Measurements from ENCODE around the gene ANLN.

ANLN gene

DNA sequence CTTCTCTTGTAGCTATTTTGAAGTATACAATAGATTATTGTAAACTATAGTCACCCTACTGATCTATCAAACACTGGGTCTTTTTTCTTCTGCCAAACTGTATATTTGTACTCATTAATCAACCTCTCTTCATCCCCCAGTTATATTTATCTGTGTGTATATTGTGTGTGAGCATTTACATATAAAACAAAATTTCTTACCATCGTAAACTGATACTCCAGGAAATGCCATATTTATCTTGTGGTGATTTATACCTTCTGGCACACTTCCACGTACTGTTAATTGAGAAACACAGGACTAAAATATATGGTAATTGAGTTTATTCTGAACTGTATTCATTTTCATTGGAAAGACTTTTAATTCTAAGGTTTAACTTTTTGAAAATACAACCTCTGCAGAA, 18.9 kb downstream of the ANLN start:
- DNase-seq (ENCODE audit: low read depth): no peak

DNA sequence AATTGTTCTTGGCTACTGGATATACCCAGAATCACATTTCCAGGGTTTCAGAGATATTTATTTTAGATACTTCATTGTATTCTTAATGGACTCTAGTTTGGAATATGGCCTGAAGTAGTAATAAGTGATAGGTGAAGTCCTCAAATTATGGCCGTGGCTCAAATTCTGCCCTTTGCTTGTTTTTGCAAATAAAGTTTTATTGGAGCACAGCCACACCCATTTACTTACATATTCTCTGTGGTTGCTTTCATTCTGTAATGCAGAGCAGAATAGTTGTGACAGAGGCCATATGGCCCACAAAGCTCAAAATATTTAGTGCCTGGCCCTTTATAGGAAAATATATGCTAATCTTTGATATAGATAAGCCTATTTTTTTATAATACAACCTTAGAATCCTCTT, 19.5 kb downstream of the ANLN start:
- DNase-seq (ENCODE audit: low read depth): no peak

DNA sequence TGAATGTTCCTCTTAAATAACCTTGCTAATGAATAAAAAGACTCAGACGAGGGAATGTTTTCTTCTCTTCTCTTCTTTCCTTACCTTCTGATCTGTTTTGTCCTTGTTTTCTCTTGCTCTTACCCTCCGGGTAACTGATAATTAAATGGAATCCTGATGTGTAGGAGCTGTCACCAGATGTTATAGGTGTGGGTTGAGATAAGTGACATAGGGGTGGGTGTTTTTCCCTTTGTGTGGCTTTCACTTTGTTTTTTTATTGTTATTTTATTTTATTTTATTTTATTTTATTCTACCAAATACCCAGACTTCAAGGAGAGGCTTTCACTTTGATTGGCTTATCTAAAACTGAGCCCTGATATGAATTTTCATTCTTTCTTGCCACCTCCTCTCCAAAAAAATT, 25.5 kb downstream of the ANLN start:
- DNase-seq (ENCODE audit: low read depth): no peak

DNA sequence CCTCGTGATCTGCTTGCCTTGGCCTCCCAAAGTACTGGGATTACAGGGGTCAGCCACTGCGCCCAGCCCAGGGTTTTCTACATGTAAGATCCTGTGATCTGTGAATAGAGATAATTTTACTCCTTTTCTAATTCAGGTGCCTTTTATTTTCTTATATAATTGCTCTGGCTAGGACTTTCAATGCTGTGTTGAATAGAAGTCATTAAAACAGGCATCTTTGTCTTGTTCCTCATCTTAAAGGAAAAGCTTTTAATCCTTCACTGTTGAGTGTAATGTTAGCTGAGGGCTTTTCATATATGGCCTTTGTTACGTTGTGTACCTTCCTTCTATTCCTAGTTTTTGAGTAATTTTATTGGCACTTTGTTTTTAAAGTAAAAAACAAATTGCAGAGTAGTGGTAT, 26.6 kb downstream of the ANLN start:
- no peak for DNase-seq (ENCODE audit: low read depth)

DNA sequence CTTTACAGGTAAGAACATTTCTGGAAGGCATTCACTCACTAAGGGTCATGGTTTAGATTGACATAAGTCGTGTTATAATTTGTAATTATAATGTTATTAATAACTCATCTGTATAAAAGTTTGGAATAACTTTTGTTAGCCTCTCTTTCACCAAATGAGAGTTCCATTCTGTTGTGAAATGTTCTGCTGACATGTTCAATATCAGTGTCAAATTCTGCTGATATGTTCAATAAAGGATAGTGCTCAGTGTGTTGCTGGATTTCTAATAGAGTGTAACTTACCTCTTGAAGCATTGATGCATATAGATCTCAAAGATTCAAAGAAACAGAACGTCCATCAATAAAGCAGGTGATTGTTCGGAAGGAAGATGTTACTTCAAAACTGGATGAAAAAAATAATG, 30.6 kb downstream of the ANLN start:
- DNase-seq (ENCODE audit: low read depth): no peak

DNA sequence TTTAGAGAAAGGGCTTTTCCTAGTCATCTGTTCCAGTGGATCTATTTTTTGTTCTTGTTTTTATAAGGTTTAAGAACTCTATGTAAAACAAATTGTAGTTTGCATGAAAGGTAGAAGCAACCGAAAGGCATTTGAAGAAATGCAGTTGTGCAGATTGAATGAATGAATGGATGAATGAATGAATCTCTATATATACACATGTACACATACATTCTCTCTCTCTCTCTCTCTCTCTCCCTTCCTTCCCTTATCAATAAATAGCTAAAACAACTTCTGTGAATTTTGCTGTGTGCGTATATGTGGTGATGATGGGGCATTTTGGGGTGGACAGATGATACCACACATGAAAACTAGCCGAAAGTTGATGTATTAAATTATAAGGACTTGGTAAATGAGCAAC, 32.4 kb downstream of the ANLN start:
- DNase-seq (ENCODE audit: low read depth): no peak

DNA sequence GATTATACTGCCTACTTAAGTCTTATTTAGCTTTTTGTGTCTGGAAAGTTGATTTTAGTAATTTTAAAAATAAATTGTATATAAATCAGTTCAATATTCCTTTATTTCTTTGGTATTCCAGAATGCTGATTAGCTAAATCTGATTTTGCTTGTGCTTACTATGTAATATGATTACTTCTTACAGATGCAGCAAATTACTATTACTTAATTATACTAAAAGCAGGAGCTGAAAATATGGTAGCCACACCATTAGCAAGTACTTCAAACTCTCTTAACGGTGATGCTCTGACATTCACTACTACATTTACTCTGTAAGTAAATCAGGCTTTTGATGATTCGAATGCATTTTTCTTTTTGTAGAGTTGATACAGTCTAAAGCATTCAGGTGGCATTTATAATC, 34.0 kb downstream of the ANLN start:
- DNase-seq (ENCODE audit: low read depth): no peak

DNA sequence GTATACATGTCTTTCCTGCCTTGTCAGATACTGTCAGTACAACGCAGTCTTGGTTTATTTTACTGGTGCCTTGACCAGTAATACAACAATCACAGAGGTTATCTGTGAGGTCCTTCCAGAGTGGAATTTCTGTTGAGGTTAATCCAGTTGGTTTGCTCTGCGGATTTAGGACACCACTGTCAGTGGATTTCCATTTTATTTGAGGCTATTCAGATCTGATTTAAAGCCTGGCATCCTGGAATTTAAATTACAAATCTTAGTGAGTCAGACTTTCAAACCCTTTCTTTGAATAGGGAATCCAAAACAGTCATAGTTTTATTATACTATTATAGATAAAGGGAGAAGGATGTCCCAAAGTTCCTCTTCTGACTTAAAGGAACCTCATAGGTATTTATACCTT, 40.5 kb downstream of the ANLN start:
- DNase-seq (ENCODE audit: low read depth): no peak

DNA sequence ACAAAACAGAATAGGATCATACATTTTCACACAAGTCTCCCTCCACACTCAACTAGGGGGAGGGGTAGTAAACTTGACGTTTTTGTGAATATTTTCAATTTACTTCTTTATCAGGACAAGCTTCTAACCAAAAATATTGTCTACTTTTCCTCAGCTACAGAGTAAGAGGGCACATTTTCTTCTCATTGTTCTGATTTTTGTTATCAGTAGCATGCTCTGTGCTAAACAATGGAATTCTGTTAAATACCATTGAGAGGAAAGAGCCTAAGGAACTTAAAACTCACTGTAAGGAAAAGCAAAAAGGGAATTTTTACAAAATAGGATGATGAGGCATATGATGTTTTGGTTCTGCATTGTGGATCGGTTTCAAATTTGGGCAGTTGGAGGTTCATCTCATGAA, 41.2 kb downstream of the ANLN start:
- DNase-seq (ENCODE audit: low read depth): no peak

DNA sequence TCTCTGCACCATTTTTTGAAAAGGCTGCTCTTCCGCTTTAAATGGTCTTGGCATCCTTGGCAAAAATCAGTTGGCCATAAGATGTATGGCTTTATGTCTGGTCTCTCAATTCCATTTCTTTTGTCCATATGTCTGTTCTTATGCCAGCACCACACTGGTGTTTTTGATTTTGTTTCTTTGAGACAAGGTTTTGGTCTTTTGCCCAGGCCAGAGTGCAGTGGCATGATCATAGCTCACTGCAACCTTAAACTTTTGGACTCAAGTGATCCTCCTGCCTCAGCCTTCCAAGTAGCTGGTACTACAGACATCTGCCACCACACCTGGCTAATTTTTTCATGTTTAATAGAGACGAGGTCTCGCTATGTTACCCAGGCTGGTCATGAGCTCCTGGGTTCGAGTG, 48.5 kb downstream of the ANLN start:
- DNase-seq (ENCODE audit: low read depth): no peak

DNA sequence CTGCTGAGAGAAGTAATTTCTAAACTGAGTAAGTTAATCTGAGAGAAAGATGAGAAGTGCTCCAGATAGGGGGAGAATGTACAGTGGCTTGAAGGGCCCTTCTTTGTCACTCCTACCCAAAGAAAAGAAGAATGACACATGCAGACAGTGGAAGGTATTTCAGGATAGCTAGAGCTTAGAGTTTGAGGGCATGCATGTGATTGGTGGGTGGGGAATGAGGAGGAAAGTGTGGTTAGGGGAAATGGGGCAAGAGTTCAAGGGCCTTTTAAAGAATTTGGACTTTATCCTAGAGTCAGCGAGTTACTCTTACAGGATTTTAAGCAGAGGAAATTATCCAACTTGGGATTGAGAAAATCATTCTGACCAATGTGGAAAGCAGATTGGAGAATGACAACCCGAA, 50.0 kb downstream of the ANLN start:
- no peak for DNase-seq (ENCODE audit: low read depth)

DNA sequence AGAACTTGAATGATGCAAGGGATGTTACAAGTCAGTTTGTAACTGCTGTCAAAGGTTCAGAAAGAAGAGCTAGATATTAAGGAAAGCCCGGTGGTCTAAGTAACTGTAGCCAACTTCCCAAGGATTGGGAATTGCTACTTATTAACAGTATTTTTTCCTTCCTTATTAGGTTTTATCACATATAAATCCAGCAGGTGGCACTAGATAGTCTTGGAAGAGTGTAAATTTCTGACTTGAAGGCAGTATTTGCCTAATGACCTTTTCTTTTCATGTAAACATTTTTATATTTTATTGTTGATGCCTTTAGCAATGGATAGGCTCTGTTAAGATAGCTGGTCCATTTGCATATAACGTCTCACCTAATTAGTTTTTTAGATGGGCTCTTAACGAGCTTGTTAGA, 51.2 kb downstream of the ANLN start:
- no peak for DNase-seq (ENCODE audit: low read depth)

DNA sequence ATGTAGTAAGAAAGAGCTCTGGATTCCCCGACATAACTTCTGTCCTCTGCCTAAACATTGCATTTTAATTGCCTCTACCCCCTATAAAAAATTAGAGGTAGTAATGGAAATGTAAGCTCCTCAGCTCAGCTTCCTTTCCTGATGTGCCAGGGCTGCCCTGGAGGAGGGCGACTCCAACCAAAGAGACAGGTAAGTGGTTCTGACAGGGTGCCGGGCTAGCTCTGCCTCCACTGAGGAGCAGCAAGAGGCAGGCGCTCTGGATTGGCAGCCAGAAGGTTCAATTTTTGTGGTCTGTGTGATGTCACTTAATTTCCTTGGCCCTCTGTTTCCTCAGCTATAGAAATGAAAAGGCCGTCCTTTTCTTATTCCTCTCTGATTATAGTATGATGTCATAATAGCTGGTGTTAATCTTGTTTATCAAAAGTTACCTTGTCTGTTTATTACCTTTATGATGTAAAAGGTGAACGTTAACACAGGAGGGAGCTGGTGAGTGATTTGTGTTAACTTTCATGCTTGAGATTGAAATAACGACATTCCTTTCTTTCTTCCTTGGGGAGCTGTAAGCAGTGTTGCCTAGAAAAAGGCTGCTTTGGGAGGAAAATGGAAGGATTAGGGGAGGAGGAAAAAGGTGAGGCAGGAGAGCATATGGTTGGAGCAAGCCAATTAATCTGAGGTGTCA, 51.8 kb downstream of the ANLN start:
- no peak for DNase-seq (ENCODE audit: low read depth)

DNA sequence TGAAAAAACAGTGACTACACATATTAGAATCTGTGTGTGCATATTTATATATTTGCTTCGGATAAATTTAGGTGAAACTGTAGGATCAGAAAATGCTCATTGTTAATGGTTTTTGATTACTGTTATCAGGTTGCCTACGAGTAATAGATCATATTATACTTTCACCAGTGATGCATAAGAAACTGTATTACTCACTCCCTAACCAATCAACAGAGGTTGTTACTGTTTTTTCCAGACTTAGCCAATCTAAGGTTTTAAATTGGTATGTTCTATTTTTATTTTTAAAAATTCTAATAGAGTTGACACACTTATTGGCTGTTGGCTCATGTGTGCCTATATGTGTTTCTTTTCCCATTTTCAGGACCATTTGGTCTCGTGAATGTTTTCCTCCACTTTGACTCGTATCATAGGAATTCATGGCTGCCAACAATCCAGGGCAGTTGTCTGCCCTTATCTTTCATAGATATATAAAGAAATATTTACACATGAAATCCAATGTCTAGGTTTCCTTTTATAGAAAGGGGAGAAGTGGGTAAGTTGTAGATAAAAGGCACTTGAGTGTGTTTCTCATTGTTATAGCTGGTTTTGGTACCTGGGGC, 59.2 kb downstream of the ANLN start:
- DNase-seq (ENCODE audit: low read depth): no peak

DNA sequence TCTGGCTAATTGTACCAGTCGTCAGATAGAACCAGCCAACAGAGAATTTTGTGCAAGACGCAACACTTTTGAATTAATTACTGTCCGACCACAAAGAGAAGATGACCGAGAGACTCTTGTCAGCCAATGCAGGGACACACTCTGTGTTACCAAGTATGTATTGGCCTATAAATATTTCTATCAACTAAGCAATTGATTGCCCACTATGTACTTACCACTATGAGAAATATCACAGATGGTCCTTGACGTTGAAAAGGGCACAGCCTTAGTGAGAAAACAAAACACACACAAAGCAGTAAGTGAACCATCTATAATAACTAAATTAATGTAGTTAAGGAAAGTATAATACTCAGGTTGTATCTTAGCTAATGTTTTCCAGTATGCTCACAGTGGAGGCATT, 60.0 kb downstream of the ANLN start:
- DNase-seq (ENCODE audit: low read depth): no peak

DNA sequence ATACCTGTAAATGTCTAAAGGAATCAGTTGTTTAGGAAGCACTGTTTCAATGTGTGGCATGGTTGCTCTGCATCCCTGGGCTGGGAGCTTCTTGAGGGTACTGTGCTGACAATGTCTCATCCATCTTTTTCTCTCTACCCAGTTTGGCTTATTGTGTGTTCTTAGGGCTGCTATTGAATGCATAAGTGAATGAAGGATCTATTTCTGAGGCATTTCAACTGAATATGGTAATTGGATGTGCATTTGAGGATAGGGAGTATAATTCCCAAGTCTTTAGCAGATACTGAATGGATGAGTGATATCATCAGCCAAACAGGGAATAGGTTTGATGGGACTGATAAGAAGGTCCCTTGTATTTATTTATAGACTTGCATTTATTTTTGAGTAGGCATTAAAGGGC, 64.1 kb downstream of the ANLN start:
- no peak for DNase-seq (ENCODE audit: low read depth)

DNA sequence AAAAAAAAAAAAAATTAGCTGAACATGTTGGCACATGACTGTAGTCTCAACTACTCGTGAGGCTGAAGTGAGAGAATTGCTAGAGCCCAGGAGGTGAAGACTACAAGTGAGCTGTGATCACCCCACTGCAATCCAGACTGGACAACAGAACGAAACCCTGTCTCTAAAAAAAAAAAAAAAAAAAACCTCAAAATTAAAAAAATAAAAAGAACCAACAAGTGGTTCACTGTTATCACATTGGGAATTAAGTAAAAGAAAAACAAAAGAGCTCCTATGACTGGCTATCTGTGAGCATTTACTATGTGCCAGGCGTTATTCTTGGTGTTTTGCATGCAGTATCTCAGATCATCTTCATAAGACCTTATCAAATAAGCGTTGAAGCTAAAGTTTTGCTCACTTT, 66.0 kb downstream of the ANLN start:
- no peak for DNase-seq (ENCODE audit: low read depth)

DNA sequence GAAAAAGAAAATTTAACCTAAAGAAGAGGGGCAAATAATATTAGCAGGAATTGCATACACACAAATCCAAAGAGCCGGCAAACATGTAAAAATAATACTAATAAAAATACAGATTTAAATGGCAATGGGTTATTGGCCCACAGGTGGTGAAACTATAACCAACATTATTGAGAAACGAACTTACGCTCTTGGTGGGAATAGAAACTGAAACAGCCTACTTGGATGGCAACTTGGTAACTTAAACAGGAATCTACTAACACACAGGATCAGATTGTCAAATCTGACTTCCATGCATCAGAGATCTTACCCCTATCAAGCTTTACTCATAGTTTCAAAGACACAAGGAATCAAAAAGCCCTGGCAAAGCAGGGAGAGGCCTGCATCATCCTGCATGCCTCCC, 66.5 kb downstream of the ANLN start:
- no peak for DNase-seq (ENCODE audit: low read depth)

DNA sequence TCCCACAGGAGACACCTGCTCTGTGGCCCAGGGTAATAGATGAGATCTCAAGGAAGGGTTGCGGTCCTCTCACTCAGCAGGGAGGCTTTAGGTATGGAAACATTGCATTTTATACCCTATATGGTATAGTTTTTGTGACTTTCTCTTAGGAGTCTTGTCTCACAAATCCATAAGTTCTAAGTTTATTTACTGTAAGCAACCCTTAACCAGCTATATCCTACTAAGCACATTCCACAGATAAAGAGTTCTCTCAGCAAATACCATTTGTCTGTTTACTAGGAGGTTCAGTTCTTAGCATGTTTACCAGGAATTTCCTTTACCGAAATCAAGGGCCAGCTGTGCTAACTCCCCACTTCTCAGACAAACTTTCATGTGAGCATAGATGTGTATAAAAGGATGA, 66.9 kb downstream of the ANLN start:
- DNase-seq (ENCODE audit: low read depth): no peak

DNA sequence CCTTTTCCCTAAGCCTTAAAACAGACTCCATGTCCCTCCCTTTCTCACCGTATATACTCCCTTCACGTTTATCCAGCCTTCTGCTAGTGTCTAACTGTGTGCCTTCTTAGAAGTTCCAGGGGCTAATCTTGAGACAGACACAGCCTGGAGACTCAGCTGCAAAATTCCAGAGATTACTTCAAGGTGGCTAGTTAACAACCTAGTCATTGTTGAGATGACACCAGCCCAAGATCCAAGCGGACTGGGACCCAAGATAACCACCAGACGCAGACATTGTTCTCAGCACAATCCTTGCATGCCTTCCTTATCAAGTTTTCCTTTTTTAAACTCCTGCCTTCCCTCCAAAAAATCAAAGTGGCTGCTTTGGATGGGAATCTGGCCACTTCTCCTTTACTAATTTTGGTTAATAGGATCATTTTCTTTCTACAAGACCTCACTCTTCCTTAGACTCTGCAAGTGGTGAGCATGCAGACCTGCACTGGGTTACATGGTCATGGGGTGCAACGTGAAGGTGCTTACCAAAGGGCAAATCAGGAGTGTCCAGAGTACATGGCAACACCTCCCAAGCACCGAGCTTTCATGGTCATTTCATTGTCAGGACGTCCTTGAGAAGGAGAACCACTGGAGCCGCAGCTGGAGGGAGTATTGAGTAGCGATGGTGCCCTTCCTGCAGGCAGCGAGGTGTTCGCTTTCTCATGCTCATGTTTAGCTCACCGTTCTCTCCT, 69.7 kb downstream of the ANLN start:
- DNase-seq (ENCODE audit: low read depth): no peak

DNA sequence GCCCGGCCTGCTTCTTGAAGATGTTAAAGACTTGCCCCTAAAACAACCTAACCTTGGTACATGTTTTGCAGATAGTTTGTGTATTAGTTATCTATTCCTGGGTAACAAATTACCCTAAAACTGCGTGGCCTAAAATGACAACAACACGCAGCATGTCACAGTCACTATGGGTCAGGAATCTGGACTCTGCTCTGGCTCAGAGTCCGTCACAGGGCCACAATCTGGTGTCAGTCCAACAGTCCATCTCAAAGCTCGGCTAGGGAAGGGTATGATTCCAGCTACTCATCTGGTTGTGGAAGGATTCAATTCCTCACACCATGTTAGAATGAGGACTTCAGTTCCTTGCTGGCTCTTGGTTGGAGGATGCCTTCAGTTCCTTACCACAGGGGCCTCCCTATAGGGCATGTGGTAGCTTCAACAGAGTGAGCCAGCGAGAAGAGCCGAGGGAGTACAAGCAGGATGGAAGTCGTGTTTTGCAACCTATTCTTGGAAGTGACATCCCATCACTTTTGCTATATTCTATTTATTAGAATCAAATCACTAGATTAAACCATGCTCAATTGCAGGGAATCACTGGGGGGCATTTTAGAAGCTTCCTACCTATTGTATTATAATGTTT, 71.3 kb downstream of the ANLN start:
- no peak for DNase-seq (ENCODE audit: low read depth)

DNA sequence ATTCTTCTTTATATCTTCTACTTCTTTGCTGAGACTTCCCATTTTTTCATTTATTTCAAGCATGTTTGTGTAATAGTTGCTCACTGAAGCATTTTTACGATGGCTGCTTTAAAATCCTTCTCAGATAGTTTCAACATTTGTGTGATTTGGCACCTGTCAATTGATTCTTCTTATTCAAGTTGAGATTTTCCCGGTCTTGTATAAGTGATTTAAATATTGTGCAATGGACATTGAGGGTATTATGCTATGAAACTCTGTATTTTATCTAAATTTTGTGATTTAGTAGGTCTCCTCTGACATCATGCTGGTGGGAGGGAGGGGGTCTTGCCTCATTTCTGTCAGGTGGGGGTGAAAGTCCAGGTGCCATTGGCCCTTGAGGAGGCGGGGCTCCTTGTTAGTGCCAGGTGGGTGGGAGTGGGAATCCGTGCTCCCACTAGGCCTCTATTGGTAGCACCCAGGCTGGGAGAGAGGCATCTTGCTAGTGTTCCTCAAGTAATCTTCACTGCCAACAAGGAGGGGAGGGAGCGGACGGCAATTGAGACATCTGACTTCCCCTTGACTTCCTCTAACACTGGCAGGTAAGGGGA, 73.0 kb downstream of the ANLN start:
- no peak for DNase-seq (ENCODE audit: low read depth)

DNA sequence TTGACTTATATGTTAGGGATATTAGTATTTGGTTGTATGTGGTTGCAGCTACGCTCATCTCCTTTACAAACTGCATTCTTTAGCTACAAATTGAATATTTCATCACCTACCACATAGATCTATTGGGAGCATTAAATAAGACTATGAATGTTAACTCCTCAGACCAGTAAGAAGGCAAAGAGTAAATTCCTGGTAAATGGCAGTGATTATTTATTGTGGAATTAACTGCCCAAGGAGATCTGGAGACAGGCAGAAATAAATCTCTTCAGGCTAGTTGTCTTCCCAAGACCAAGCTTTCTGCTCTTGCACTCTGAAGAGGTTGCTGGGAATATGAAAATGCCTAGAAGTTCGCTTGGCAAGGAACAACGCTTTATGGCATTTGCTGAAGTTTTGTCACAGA, 74.6 kb downstream of the ANLN start:
- no peak for DNase-seq (ENCODE audit: low read depth)

All from stimulated activated CD8-positive, alpha-beta memory T cell treated with anti-CD3 and anti-CD28 coated beads, Interleukin-12 subunit alpha, Interleukin-12 subunit beta, amount 100 ng/mL, for 1 hour (primary cell).